OCI-LY7 (cell line): ENCODE measurements around the gene C12orf43.

Experiments used
- EZH2phosphoT487 ChIP-seq: fragments of 200-600 bp; sonication (generic); IDR thresholded peaks from 2 replicates; pipeline ENCODE4 v1.6.1; 2018; ENCODE audit warnings: low read depth, borderline replicate concordance, mild to moderate bottlenecking, mixed run types, antibody characterized with exemption, low read length, moderate library complexity, mixed read lengths
- TF ChIP-seq, protein P1 (sequence below): fragments of 200-600 bp; sonication (generic); conservative IDR thresholded peaks from 2 replicates; pipeline ENCODE4 v1.5.1; 2014; ENCODE audit warnings: mild to moderate bottlenecking, antibody characterized with exemption, low read length, moderate library complexity, mixed read lengths

DNA sequence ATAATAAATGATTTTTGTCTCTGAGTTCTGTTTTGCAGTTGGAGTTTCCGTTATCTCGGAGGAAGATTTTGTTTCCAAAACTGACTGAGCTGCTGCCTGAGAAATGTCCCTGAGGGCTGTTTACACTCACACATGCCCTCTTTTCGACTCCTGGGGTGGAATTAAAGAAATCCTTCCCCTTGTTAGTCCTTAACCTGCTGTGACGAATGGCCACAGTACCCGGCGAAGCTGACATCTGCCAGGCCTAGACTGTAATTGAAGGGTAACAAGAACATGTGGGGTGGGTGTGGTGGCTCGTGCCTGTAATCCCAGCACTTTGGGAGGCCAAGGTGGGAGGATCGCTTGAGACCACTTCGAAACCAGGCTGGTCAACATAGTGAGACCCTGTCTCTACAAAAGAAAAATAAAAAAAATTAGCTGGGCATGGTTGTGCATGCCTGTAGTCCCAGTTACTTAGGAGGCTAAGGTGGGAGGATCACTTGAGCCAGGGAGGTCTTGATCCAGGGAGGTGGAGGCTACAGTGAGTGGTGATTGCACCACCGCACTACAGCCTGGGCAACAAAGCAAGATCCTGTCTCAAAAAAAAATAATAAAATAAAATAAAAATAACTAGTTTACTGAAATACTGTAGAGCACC is 14.4 kb upstream of the C12orf43 start:
- TF ChIP-seq, protein P1, sequence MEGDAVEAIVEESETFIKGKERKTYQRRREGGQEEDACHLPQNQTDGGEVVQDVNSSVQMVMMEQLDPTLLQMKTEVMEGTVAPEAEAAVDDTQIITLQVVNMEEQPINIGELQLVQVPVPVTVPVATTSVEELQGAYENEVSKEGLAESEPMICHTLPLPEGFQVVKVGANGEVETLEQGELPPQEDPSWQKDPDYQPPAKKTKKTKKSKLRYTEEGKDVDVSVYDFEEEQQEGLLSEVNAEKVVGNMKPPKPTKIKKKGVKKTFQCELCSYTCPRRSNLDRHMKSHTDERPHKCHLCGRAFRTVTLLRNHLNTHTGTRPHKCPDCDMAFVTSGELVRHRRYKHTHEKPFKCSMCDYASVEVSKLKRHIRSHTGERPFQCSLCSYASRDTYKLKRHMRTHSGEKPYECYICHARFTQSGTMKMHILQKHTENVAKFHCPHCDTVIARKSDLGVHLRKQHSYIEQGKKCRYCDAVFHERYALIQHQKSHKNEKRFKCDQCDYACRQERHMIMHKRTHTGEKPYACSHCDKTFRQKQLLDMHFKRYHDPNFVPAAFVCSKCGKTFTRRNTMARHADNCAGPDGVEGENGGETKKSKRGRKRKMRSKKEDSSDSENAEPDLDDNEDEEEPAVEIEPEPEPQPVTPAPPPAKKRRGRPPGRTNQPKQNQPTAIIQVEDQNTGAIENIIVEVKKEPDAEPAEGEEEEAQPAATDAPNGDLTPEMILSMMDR: no peak
- no peak for TF ChIP-seq EZH2phosphoT487
